B cell (primary cell): ENCODE measurements around the gene RSPH1. TPM values are rescaled to one million over a fixed set of nuclear protein-coding genes. Genes with fewer than 3 reads are reported as not detected.

ENCODE experiments used
- ATAC-seq: fragments of 200-7000 bp; cut with Tn5 transposase; one replicate; pipeline ENCODE4 v1.10.0; 2021; ENCODE audit warnings: low read depth, mild to moderate bottlenecking, moderate number of reproducible peaks, moderate library complexity
- CTCF ChIA-PET: fragments of 350-600 bp; sonication (Branson Sonifier 250); formaldehyde crosslinking; loops from one replicate; lab custom pipeline; 2021; ENCODE audit warnings: antibody characterized with exemption, inconsistent platforms; lab: Charles Lee
- POLR2A ChIA-PET: fragments of 350-600 bp; sonication (Branson Sonifier 250); formaldehyde crosslinking; loops from one replicate; lab custom pipeline; 2021; ENCODE audit warnings: antibody characterized with exemption; lab: Charles Lee
- DNase-seq: peaks from one replicate; pipeline ENCODE4 v3.0.0; 2013
- H2AFZ ChIP-seq: 2 replicates; pipeline ENCODE4 v1.6.1; 2012; ENCODE audit warnings: mild to moderate bottlenecking, low read depth, low read length; ENCODE audit not compliant: insufficient read depth, poor library complexity, severe bottlenecking
- H3K27ac ChIP-seq, 2 donors: 1 replicate in 1 of 2; 2 replicates in 1 of 2; pipeline ENCODE4 v1.5.1; 2012 to 2013; ENCODE audit warnings: low read length in 2 of 2, mild to moderate bottlenecking in 2 of 2, moderate library complexity in 1 of 2
- H3K27me3 ChIP-seq, 4 experiments: fragments of 200-600 bp in 1 of 4; sonication (generic) in 1 of 4; replicated peaks in 1 of 4; 1 replicate in 2 of 4; 2 replicates in 2 of 4; pipeline versions ENCODE4 v1.6.1 to v1.7.0; 2013 to 2016; ENCODE audit warnings: low read length in 3 of 4, mild to moderate bottlenecking in 2 of 4, mixed read lengths in 1 of 4, moderate library complexity in 1 of 4; ENCODE audit not compliant: insufficient read depth in 4 of 4, control insufficient read depth in 3 of 4; ENCODE audit errors: control extremely low read depth in 1 of 4
- H3K36me3 ChIP-seq, 2 experiments: replicated peaks in 1 of 2; 1 replicate in 1 of 2; 2 replicates in 1 of 2; pipeline versions ENCODE4 v1.6.1 to v1.7.1; 2013; ENCODE audit warnings: low read length in 1 of 2; ENCODE audit not compliant: insufficient read depth in 2 of 2, control insufficient read depth in 1 of 2; ENCODE audit errors: control extremely low read depth in 1 of 2, extremely low read depth in 1 of 2
- H3K4me1 ChIP-seq, 2 donors: fragments of 200-600 bp in 1 of 2; sonication (generic) in 1 of 2; 1 replicate in 1 of 2; 2 replicates in 1 of 2; pipeline versions ENCODE4 v1.5.1 to v1.6.1; 2013 to 2017; ENCODE audit warnings: low read length in 2 of 2; ENCODE audit not compliant: control insufficient read depth in 2 of 2, insufficient read depth in 2 of 2
- H3K4me2 ChIP-seq: replicated peaks from 2 replicates; pipeline ENCODE3; 2012; ENCODE audit warnings: mild to moderate bottlenecking, low read depth, low read length; ENCODE audit not compliant: poor library complexity, severe bottlenecking
- H3K4me3 ChIP-seq, 5 experiments: fragments of 200-600 bp in 1 of 5; sonication (generic) in 1 of 5; 1 replicate in 3 of 5; 2 replicates in 2 of 5; pipeline versions ENCODE4 v1.5.1 to v1.7.0; 2011 to 2016; ENCODE audit warnings: low read length in 4 of 5, mild to moderate bottlenecking in 4 of 5, low read depth in 2 of 5, control low read depth in 1 of 5, moderate library complexity in 1 of 5; ENCODE audit not compliant: insufficient read depth in 1 of 5; ENCODE audit errors: control extremely low read depth in 1 of 5, extremely low read depth in 1 of 5
- H3K79me2 ChIP-seq: fragments of 200-600 bp; sonication (generic); one replicate; pipeline ENCODE4 v1.6.0; 2016; ENCODE audit warnings: low read length; ENCODE audit not compliant: control insufficient read depth, insufficient read depth
- H3K9ac ChIP-seq: fragments of 200-600 bp; sonication (generic); 2 replicates; pipeline ENCODE4 v1.6.1; 2017; ENCODE audit warnings: mild to moderate bottlenecking, low read length, moderate library complexity
- H3K9me3 ChIP-seq, 3 donors: one replicate each; pipeline versions ENCODE4 v1.6.1 to v1.7.1; 2013; ENCODE audit warnings: low read length in 2 of 3; ENCODE audit not compliant: control insufficient read depth in 2 of 3, insufficient read depth in 1 of 3; ENCODE audit errors: control extremely low read depth in 1 of 3
- H4K20me1 ChIP-seq: 2 replicates; pipeline ENCODE4 v1.6.0; 2012; ENCODE audit warnings: mild to moderate bottlenecking, low read length; ENCODE audit not compliant: insufficient read depth, control insufficient read depth, poor library complexity, severe bottlenecking
- H3K27ac Mint-ChIP-seq: one replicate; pipeline ENCODE4 v1.8.0; 2021; ENCODE audit warnings: mixed read lengths
- H3K27me3 Mint-ChIP-seq: one replicate; pipeline ENCODE4 v1.8.0; 2021; ENCODE audit warnings: mixed read lengths
- H3K4me1 Mint-ChIP-seq: one replicate; pipeline ENCODE4 v1.8.0; 2021; ENCODE audit warnings: mixed read lengths
- H3K4me3 Mint-ChIP-seq: one replicate; pipeline ENCODE4 v1.8.0; 2021; ENCODE audit warnings: mixed read lengths
- H3K9me3 Mint-ChIP-seq: one replicate; pipeline ENCODE4 v1.8.0; 2022; ENCODE audit warnings: mixed read lengths; ENCODE audit not compliant: insufficient read depth
- EZH2 ChIP-seq: IDR thresholded peaks from 2 replicates; pipeline ENCODE4 v1.6.1; 2012; ENCODE audit warnings: borderline replicate concordance, low read depth, mild to moderate bottlenecking, moderate library complexity, low read length; ENCODE audit not compliant: insufficient read depth, poor library complexity, severe bottlenecking
- WGBS: methylation state at CpG from one replicate; pipeline ENCODE4 v1.1.5; 2013; ENCODE audit warnings: missing lambda C conversion rate; ENCODE audit not compliant: insufficient coverage; 5-methylcytosine and 5-hydroxymethylcytosine counted together
- intact Hi-C: fragments of 100-400 bp; cut with micrococcal nuclease; formaldehyde crosslinking; loops from one replicate; pipeline ENCODE4 v1.10.0; 2022
- polyA plus RNA-seq: library from polyadenylated mRNA; depleted of rRNA; stranded (reverse); fragments of >200 nt; gene quantifications from 2 replicates; pipeline ENCODE4 v1.2.3, GENCODE V29; 2012
- total RNA-seq, 2 donors: library from RNA; stranded (reverse); fragments of 120-200 nt in 1 of 2; gene quantifications; 1 replicate in 1 of 2; 2 replicates in 1 of 2; pipeline versions ENCODE4 v1.2.3 to v1.2.4, GENCODE V29; 2013 to 2022
- TF ChIP-seq, protein P1 (sequence below): fragments of 200-600 bp; IDR thresholded peaks from one replicate; pipeline ENCODE4 v1.8.0; 2022; ENCODE audit warnings: antibody characterized with exemption, mild to moderate bottlenecking

The RSPH1 gene
- total and polyA plus RNA-seq, 2 donors (not counting 1 experiment from before 2014, with no cell fraction given), result 0.10 to 0.64 TPM

DNA sequence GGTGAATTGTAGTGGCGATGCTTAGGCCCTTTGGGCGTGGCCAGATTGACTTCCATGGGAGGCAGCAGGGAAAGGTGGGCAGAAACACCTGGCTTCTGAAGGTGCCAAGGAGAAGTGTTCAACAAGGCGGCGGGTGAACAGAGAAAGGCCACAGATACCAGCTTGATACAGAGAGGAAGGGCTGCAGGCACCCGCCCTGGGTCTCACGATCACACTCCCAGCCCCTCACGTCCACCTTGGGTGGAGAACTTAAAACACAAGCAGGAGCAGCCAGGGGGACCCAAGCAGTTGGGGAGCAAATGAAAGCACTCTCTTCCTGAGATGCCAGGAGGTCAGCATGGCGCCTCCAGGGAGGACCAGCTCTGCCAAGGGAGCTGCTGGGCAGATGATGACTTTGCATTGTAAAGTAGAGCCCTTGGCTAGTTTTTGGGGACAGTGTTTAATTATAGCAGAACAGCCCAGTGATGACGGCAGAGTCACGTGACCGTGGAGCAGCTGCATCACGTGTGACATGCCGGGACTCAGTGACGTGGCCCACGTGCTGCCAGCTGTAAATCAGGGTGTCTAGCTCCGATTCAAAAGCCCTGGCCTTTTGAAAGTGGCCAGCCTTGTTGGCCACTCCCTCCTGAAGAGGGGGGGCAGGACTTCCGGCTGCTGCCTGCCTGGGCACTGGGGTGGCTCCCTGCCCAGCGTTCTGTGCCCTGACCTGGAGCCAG, 36.6 kb upstream of the RSPH1 start:
- no peak overlapping the region for H3K9ac ChIP-seq

More for the DNA sequence above, 36.6 kb upstream of the RSPH1 start:
- H3K27ac ChIP-seq, result peak overlapping the region; percentile 72 to 88
- POLR2A ChIA-PET, result interaction anchor here (0.5 kb wide), 2 partner anchors 72 to 299 kb away, joined by 3 to 4 read pairs; no protein-coding TSS in a partner anchor
- Mint-ChIP-seq H3K27me3 (no peaks in the 10 kb centered on the region), H3K9me3 (no peaks in the 10 kb centered on the region), H3K27ac (peak overlapping the region; percentile 94), H3K4me3 (peak overlapping the region; percentile 72), H3K4me1 (peaks cover 89% of the 10 kb centered on the region)
- WGBS, result 43% methylated on average over 16 of the region's 18 CpGs
- H3K27me3 ChIP-seq, result no peaks in the 10 kb centered on the region
- H2AFZ ChIP-seq, result no peak overlapping the region
- peaks cover 0 to 19% of the 10 kb centered on the region in 2 experiments for H3K36me3 ChIP-seq
- peak overlapping the region; percentile 73 for H3K4me2 ChIP-seq
- intact Hi-C loops, result loop anchor here (10.0 kb wide), 1 partner anchor 608 kb away; no protein-coding TSS in a partner anchor
- ATAC-seq (peak; percentile 18), DNase-seq (peak; percentile 75)
- no peaks in the 10 kb centered on the region for H4K20me1 ChIP-seq
- CTCF ChIA-PET, result interaction anchor here (2.4 kb wide), 1 partner anchor 18 kb away, joined by 10 read pairs; the partner anchor contains the start of gene SLC37A1
- no peaks in the 10 kb centered on the region for H3K9me3 ChIP-seq
- no peak overlapping the region for H3K4me3 ChIP-seq
- peaks cover 70% of the 10 kb centered on the region for H3K79me2 ChIP-seq
- TF ChIP-seq, protein P1, sequence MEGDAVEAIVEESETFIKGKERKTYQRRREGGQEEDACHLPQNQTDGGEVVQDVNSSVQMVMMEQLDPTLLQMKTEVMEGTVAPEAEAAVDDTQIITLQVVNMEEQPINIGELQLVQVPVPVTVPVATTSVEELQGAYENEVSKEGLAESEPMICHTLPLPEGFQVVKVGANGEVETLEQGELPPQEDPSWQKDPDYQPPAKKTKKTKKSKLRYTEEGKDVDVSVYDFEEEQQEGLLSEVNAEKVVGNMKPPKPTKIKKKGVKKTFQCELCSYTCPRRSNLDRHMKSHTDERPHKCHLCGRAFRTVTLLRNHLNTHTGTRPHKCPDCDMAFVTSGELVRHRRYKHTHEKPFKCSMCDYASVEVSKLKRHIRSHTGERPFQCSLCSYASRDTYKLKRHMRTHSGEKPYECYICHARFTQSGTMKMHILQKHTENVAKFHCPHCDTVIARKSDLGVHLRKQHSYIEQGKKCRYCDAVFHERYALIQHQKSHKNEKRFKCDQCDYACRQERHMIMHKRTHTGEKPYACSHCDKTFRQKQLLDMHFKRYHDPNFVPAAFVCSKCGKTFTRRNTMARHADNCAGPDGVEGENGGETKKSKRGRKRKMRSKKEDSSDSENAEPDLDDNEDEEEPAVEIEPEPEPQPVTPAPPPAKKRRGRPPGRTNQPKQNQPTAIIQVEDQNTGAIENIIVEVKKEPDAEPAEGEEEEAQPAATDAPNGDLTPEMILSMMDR, result no peak
- no peak for TF ChIP-seq EZH2
- peaks cover 61 to 66% of the 10 kb centered on the region in 2 donors for H3K4me1 ChIP-seq
